ENCODE data around the gene SPOCK1. TPM values are rescaled to one million over a fixed set of nuclear protein-coding genes. Genes with fewer than 3 reads are reported as not detected.

Gene SPOCK1
- total RNA-seq, 1 experiment from 2014 or later, result 9.8 TPM

- Histone ChIP-seq H3K4me1 (ENCODE audit: insufficient read depth, low read length) (no peaks in the 10 kb centered on the region), H3K27ac (ENCODE audit: low read length) (no peak overlapping the region), H3K36me3 (ENCODE audit: low read depth, low read length) (no peaks in the 10 kb centered on the region), H3K79me2 (ENCODE audit: low read length) (no peaks in the 10 kb centered on the region), H3K27me3 (ENCODE audit: low read length) (no peaks in the 10 kb centered on the region), H4K20me1 (ENCODE audit: low read length) (no peaks in the 10 kb centered on the region), H3K4me2 (ENCODE audit: low read length) (no peak overlapping the region), H3F3A (ENCODE audit: low read length, unreplicated experiment) (no peaks in the 10 kb centered on the region), H3K9ac (ENCODE audit: low read length) (no peak overlapping the region), H3K9me2 (replicated peaks; ENCODE audit: low read length) (no peaks in the 10 kb centered on the region), H3K4me3 (ENCODE audit: low read length) (no peak overlapping the region), H3K9me3 (ENCODE audit: low read length) (no peaks in the 10 kb centered on the region), H2AFZ (ENCODE audit: low read length) (no peak overlapping the region)
- TF ChIP-seq EZH2 (IDR thresholded peaks at IDR 0.05; ENCODE audit: low read length, unreplicated experiment), result no peak
- TF ChIP-seq CTCF (conservative IDR thresholded peaks at IDR 0.05; ENCODE audit: low read depth, low read length), result no peak
- no peak for TF ChIP-seq EZH2phosphoT487 (IDR thresholded peaks at IDR 0.05; ENCODE audit: borderline replicate concordance, low read length)
- no peak for ATAC-seq
- intact Hi-C loops (cut with micrococcal nuclease), result no loop called here
- DNase-seq, result no peak
- ChIA-PET CTCF (no interaction called here), POLR2A (ENCODE audit: unreplicated experiment) (no interaction called here)
- BruUV-seq (replicated peaks), result no TSS peak
Observed at GRCh38 chr5:137405393-137405792, 93.7 kb downstream of the SPOCK1 start.

GRCh38 chr5:137403869-137404268 is 95.3 kb downstream of the SPOCK1 start:
- no peaks in the 10 kb centered on the region for H3K4me1 ChIP-seq (ENCODE audit: insufficient read depth, low read length)
- H3K9ac ChIP-seq (ENCODE audit: low read length), result no peak overlapping the region
- no peaks in the 10 kb centered on the region for H3K79me2 ChIP-seq (ENCODE audit: low read length)
- H3K4me2 ChIP-seq (ENCODE audit: low read length), result no peak overlapping the region
- no peak for ATAC-seq
- no peaks in the 10 kb centered on the region for H3F3A ChIP-seq (ENCODE audit: low read length, unreplicated experiment)
- intact Hi-C loops (cut with micrococcal nuclease), result no loop called here
- ChIA-PET CTCF (no interaction called here), POLR2A (ENCODE audit: unreplicated experiment) (no interaction called here)
- no peak overlapping the region for H3K4me3 ChIP-seq (ENCODE audit: low read length)
- BruUV-seq (replicated peaks), result no TSS peak
- H4K20me1 ChIP-seq (ENCODE audit: low read length), result no peaks in the 10 kb centered on the region
- no peak overlapping the region for H2AFZ ChIP-seq (ENCODE audit: low read length)
- no peak for DNase-seq
- H3K27ac ChIP-seq (ENCODE audit: low read length), result no peak overlapping the region
- H3K9me3 ChIP-seq (ENCODE audit: low read length), result no peaks in the 10 kb centered on the region
- TF ChIP-seq CTCF (conservative IDR thresholded peaks at IDR 0.05; ENCODE audit: low read depth, low read length) (no peak), EZH2phosphoT487 (IDR thresholded peaks at IDR 0.05; ENCODE audit: borderline replicate concordance, low read length) (no peak), EZH2 (IDR thresholded peaks at IDR 0.05; ENCODE audit: low read length, unreplicated experiment) (no peak)
- no peaks in the 10 kb centered on the region for H3K27me3 ChIP-seq (ENCODE audit: low read length)
- H3K36me3 ChIP-seq (ENCODE audit: low read depth, low read length), result no peaks in the 10 kb centered on the region
- no peaks in the 10 kb centered on the region for H3K9me2 ChIP-seq (replicated peaks; ENCODE audit: low read length)

- H3K27me3 ChIP-seq (ENCODE audit: low read length), result no peaks in the 10 kb centered on the region
- BruUV-seq (replicated peaks), result no TSS peak
- H3K9ac ChIP-seq (ENCODE audit: low read length), result no peak overlapping the region
- H3K4me3 ChIP-seq (ENCODE audit: low read length), result no peak overlapping the region
- TF ChIP-seq EZH2phosphoT487 (IDR thresholded peaks at IDR 0.05; ENCODE audit: borderline replicate concordance, low read length) (no peak), CTCF (conservative IDR thresholded peaks at IDR 0.05; ENCODE audit: low read depth, low read length) (no peak), EZH2 (IDR thresholded peaks at IDR 0.05; ENCODE audit: low read length, unreplicated experiment) (no peak)
- no peak overlapping the region for H3K27ac ChIP-seq (ENCODE audit: low read length)
- H3K4me2 ChIP-seq (ENCODE audit: low read length), result no peak overlapping the region
- ATAC-seq, result no peak
- H2AFZ ChIP-seq (ENCODE audit: low read length), result no peak overlapping the region
- H3K9me3 ChIP-seq (ENCODE audit: low read length), result no peaks in the 10 kb centered on the region
- intact Hi-C loops (cut with micrococcal nuclease), result no loop called here
- H3F3A ChIP-seq (ENCODE audit: low read length, unreplicated experiment), result no peaks in the 10 kb centered on the region
- H4K20me1 ChIP-seq (ENCODE audit: low read length), result no peaks in the 10 kb centered on the region
- no peaks in the 10 kb centered on the region for H3K4me1 ChIP-seq (ENCODE audit: insufficient read depth, low read length)
- H3K9me2 ChIP-seq (replicated peaks; ENCODE audit: low read length), result no peaks in the 10 kb centered on the region
- ChIA-PET CTCF (no interaction called here), POLR2A (ENCODE audit: unreplicated experiment) (no interaction called here)
- H3K36me3 ChIP-seq (ENCODE audit: low read depth, low read length), result no peaks in the 10 kb centered on the region
- no peak for DNase-seq
- no peaks in the 10 kb centered on the region for H3K79me2 ChIP-seq (ENCODE audit: low read length)
Observed at GRCh38 chr5:137402436-137403187, 96.5 kb downstream of the SPOCK1 start.
